ENCODE data around the gene CRADD.

CRADD gene

DNA sequence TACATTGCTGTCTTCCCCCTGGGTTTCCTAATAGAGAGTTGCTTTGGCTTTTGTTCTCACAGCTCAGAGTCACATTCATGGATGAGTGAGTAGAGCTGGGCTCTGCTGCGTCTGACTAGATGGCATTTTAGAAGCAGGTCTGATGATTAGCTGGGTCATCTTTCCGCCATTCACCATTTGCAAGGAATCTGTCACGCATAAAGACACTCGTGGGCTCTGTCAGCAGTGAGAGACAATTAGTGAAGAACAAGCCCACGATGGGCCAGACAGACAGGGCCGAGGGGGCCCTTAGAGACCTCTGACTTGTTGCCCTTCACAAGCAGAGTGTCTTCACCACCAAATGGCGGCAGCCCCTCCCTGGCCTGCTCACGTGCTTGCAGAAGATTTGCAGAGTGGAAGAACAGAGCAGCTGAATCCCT, 175.0 kb downstream of the CRADD start:
- TF ChIP-seq, protein P1, sequence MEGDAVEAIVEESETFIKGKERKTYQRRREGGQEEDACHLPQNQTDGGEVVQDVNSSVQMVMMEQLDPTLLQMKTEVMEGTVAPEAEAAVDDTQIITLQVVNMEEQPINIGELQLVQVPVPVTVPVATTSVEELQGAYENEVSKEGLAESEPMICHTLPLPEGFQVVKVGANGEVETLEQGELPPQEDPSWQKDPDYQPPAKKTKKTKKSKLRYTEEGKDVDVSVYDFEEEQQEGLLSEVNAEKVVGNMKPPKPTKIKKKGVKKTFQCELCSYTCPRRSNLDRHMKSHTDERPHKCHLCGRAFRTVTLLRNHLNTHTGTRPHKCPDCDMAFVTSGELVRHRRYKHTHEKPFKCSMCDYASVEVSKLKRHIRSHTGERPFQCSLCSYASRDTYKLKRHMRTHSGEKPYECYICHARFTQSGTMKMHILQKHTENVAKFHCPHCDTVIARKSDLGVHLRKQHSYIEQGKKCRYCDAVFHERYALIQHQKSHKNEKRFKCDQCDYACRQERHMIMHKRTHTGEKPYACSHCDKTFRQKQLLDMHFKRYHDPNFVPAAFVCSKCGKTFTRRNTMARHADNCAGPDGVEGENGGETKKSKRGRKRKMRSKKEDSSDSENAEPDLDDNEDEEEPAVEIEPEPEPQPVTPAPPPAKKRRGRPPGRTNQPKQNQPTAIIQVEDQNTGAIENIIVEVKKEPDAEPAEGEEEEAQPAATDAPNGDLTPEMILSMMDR (IDR thresholded peaks at IDR 0.05; ENCODE audit: low read length, missing control alignments) = no peak
- DNase-seq (ENCODE audit: low read depth) = no peak
- H3K4me3 ChIP-seq (replicated peaks; ENCODE audit: low read depth, low read length) = no peak overlapping the region

GRCh38 chr12:93853698-93854478, 176.7 kb downstream of the CRADD start:
- TF ChIP-seq, protein P1 (IDR thresholded peaks at IDR 0.05; ENCODE audit: low read length, missing control alignments) = no peak
- DNase-seq (ENCODE audit: low read depth) = no peak
- no peak overlapping the region for H3K4me3 ChIP-seq (replicated peaks; ENCODE audit: low read depth, low read length)

GRCh38 chr12:93855261-93855660, 178.1 kb downstream of the CRADD start:
- no peak for DNase-seq (ENCODE audit: low read depth)
- H3K4me3 ChIP-seq (replicated peaks; ENCODE audit: low read depth, low read length) = no peak overlapping the region
- TF ChIP-seq, protein P1 (IDR thresholded peaks at IDR 0.05; ENCODE audit: low read length, missing control alignments) = no peak

- DNase-seq (ENCODE audit: low read depth) = no peak
- TF ChIP-seq, protein P1 (IDR thresholded peaks at IDR 0.05; ENCODE audit: low read length, missing control alignments) = no peak
- H3K4me3 ChIP-seq (replicated peaks; ENCODE audit: low read depth, low read length) = no peak overlapping the region
Observed at GRCh38 chr12:93856611-93857010, 179.4 kb downstream of the CRADD start.

DNA sequence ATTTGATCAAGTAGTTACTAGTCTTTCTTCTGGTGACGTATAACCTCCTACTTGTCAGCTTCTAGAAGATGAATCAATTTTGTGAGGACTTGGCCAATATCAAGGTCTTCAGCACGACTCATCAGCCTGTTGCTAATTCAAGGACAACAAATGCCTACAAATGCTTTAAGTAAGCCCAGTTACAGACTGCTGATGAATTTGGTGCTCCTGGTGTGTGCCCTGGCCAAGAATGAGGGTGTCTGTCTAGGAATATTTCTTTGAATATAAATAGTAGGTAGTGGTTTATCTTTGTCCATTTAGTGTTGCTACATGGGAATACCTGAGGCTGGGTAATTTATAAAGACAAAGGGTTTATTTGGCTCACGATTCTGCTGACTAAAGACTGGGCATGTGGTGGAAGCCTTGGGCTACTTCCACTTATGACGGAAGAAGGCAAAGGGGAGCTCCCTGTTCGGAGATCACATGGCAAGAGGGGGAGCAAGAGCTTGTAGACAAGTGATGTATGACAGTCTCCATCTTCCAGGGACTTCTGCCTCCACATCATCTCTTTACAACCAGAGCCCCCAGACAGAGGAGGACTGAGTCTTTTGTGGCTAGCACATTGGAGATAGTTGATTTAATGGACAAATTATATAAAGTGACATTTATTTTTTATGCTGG, 180.2 kb downstream of the CRADD start:
- no peak overlapping the region for H3K4me3 ChIP-seq (replicated peaks; ENCODE audit: low read depth, low read length)
- peak; percentile 45 for DNase-seq (ENCODE audit: low read depth)
- TF ChIP-seq, protein P1 (IDR thresholded peaks at IDR 0.05; ENCODE audit: low read length, missing control alignments) = no peak

DNA sequence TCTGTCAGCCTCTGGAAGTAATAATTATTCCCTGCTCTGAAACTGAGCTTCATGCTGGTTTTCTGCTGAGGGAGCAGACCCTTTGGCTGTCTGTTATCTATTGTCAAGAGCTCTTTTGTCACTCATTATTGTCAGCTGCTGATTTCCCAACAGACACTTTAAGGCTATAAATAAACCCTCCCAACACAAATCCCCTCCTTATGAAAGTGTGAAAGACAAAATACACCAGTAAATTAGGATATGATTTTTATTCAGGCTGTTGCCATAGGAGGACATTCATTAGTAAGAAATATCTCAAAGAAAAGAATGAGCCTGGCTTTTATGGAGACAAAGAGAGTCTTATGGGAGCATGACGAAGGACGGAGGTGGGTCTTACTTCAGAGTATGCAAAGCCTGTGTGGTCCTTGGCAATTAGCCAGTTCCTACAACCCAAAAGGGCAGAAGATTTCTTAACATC, 180.8 kb downstream of the CRADD start:
- no peak overlapping the region for H3K4me3 ChIP-seq (replicated peaks; ENCODE audit: low read depth, low read length)
- DNase-seq (ENCODE audit: low read depth) = peak; percentile 34
- TF ChIP-seq, protein P1 (IDR thresholded peaks at IDR 0.05; ENCODE audit: low read length, missing control alignments) = no peak
